ENCODE data around the gene RNF223. TPM values are rescaled to one million over a fixed set of nuclear protein-coding genes. Genes with fewer than 3 reads are reported as not detected.

The RNF223 gene
- total and polyA plus RNA-seq, 2 of the 8 experiments (the other 6 are each of a cell fraction or from before 2014, with no cell fraction given): not detected

DNA sequence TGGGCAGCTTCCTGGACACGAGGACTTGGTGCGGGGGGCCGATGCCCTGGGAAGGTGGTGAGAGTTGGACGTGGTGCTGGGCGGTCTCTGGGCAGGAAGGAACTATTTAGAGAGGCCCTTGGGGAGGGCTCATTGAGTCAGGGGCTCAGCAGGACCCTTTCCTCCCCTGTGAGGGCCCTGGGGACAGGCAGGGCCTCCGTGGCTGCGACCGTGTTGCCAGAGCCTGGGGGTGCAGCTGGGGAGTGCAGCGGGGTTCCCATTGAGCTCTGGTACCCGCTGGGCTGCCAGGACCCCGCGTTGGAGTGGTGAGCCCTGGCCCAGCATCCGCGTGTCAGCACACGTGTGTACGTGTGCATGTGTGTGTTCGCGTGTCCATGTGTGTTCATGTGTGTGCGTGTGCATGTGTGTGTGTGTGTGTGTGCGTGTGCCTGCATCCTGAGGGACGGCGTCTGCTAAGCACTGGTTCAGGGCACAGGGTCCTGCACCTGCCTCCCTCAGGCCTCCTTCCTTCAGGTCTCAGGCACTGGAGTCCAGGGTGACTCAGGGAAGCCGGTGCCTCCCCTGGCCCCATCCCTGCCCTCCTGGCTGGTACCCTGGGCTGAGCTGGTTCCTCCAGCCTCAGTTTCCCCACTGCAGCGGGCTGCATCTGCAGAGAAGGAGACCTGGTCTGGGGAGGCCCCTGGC is 10.7 kb downstream of the RNF223 start:
- peak overlapping the region; percentile 98 for H2AK5ac ChIP-seq (ENCODE audit: low read depth, low read length)
- no peak overlapping the region for H3K23ac ChIP-seq (ENCODE audit: insufficient read length)
- no peaks in the 10 kb centered on the region for H3K79me2 ChIP-seq (ENCODE audit: control insufficient read depth in 1 of 2, insufficient read depth in 2 of 2, low read length in 2 of 2)
- POLR2A ChIA-PET (ENCODE audit: partially characterized antibody): interaction anchor here (1.0 to 3.0 kb wide), 8 partner anchors 8 to 97 kb away, joined by 3 to 17 read pairs (median 4); partner anchors contain the start of gene PLEKHN1
- 83% methylated on average over 23 of the region's 24 CpGs; no CpG with 5 or more reads in 1 of the 2 experiments for WGBS, 2 experiments (ENCODE audit: extremely low coverage in 1 of 2, insufficient coverage in 1 of 2, insufficient read length in 1 of 2, insufficient replicate concordance in 2 of 2, low coverage in 1 of 2, low lambda C conversion rate in 2 of 2, missing lambda C conversion rate in 1 of 2)
- H2AFZ ChIP-seq (ENCODE audit: low read length): no peak overlapping the region
- H3K4ac ChIP-seq (replicated peaks; ENCODE audit: insufficient read length, low read depth, low read length): no peak overlapping the region
- no peaks in the 10 kb centered on the region for H3K79me1 ChIP-seq (ENCODE audit: low read depth, low read length)
- peaks cover 10% of the 10 kb centered on the region; the same call in 1 of the 2 replicates for H3K23me2 ChIP-seq (ENCODE audit: low read depth, low read length)
- no peak overlapping the region for H3K18ac ChIP-seq (ENCODE audit: extremely low read depth, low read length)
- H2BK5ac ChIP-seq (ENCODE audit: low read depth, low read length): no peak overlapping the region
- no peak overlapping the region for H3K14ac ChIP-seq (ENCODE audit: insufficient read length)
- no peak overlapping the region for H4K5ac ChIP-seq (ENCODE audit: insufficient read length, low read depth, low read length)
- H2BK15ac ChIP-seq (ENCODE audit: low read length): peak overlapping the region; percentile 99; the same call in 1 of the 2 replicates
- no peaks in the 10 kb centered on the region for H3K9me3 ChIP-seq (ENCODE audit: insufficient read depth in 2 of 2, low read depth in 1 of 2, low read length in 1 of 2)
- FAIRE-seq: no peak
- H3K56ac ChIP-seq (replicated peaks; ENCODE audit: insufficient read length, low read depth, low read length): no peak overlapping the region
- H4K8ac ChIP-seq (ENCODE audit: extremely low read depth, insufficient read depth, low read length): peak overlapping the region; percentile 79
- peak overlapping the region; percentile 3 for H4K91ac ChIP-seq (replicated peaks; ENCODE audit: insufficient read length, low read length)
- H4K20me1 ChIP-seq (replicated peaks in 1 of 2; ENCODE audit: control insufficient read depth in 1 of 2, insufficient read depth in 2 of 2, low read length in 2 of 2): peaks cover 0 to 12% of the 10 kb centered on the region in 2 experiments
- peaks cover 7 to 41% (median 32%) of the 10 kb centered on the region in 4 experiments for H3K27me3 ChIP-seq (replicated peaks in 1 of 4; ENCODE audit: control insufficient read depth in 3 of 4, extremely low read depth in 1 of 4, insufficient read depth in 3 of 4, low read length in 3 of 4)
- H3K4me3 ChIP-seq (ENCODE audit: extremely low read depth in 1 of 4, insufficient read depth in 2 of 4, low read depth in 3 of 4, low read length in 4 of 4): no peak overlapping the region
- 0 out of 2 replicates have a peak overlapping the region, but pooled peaks have one; percentile 43 for H2BK20ac ChIP-seq (ENCODE audit: low read length)
- no peaks in the 10 kb centered on the region for H3K36me3 ChIP-seq (ENCODE audit: control insufficient read depth in 2 of 4, insufficient read depth in 4 of 4, low read length in 3 of 4)
- CTCF ChIA-PET (ENCODE audit: partially characterized antibody): interaction anchor here (0.6 to 10.2 kb wide), 38 partner anchors 8 to 199 kb away, joined by 3 to 80 read pairs (median 4); partner anchors contain the start of genes ISG15, PERM1 and RNF223
- no peak overlapping the region for H3K27ac ChIP-seq (ENCODE audit: low read depth, low read length)
- no peak overlapping the region for H2BK120ac ChIP-seq (replicated peaks; ENCODE audit: low read depth, low read length)
- H2BK12ac ChIP-seq (ENCODE audit: low read depth, low read length): peak overlapping the region; percentile 97; the same call in 1 of the 2 replicates
- H3K4me2 ChIP-seq (ENCODE audit: insufficient read depth in 1 of 2, low read depth in 2 of 2, low read length in 2 of 2): 0 out of 4 replicates have a peak overlapping the region, but pooled peaks have one; percentile 1 to 69
- DNase-seq (ENCODE audit: low read depth in 1 of 2, low spot score in 2 of 2): no peak
- H3K4me1 ChIP-seq (replicated peaks in 1 of 4; ENCODE audit: control insufficient read depth in 3 of 4, insufficient read depth in 4 of 4, low read length in 3 of 4): peaks cover 0 to 15% (median 12%) of the 10 kb centered on the region in 4 experiments; a peak in 5 of 7 replicates
- no peak overlapping the region for H3K9ac ChIP-seq (replicated peaks in 1 of 4; ENCODE audit: extremely low read depth in 1 of 4, low read depth in 3 of 4, low read length in 3 of 4)
- TF ChIP-seq PHF8 (conservative IDR thresholded peaks at IDR 0.05; ENCODE audit: low read depth, low read length) (no peak), SP4 (IDR thresholded peaks at IDR 0.05; ENCODE audit: low read length) (no peak), POLR2AphosphoS5 (IDR thresholded peaks at IDR 0.05; ENCODE audit: low read depth, low read length) (no peak), SP2 (IDR thresholded peaks at IDR 0.05; ENCODE audit: low read length) (no peak), SRF (IDR thresholded peaks at IDR 0.05; ENCODE audit: low read depth, low read length) (no peak), KDM5A (IDR thresholded peaks at IDR 0.05; ENCODE audit: low read length) (no peak), EP300 (IDR thresholded peaks at IDR 0.05; ENCODE audit: borderline replicate concordance in 1 of 2, low read depth in 2 of 2, low read length in 2 of 2) (no peak), TEAD4 (IDR thresholded peaks at IDR 0.05; ENCODE audit: low read depth, low read length) (no peak), USF2 (IDR thresholded peaks at IDR 0.05; ENCODE audit: low read length) (no peak), RNF2 (IDR thresholded peaks at IDR 0.05; ENCODE audit: borderline replicate concordance, low read depth, low read length, missing control alignments, poor library complexity, severe bottlenecking) (no peak), BRCA1 (IDR thresholded peaks at IDR 0.05; ENCODE audit: low read depth, low read length) (no peak)

Data from H1 (cell line).